Measurements from ENCODE around the gene LIPC. TPM values are rescaled to one million over a fixed set of nuclear protein-coding genes. Genes with fewer than 3 reads are reported as not detected.

Gene LIPC
- total RNA-seq, 1 donor from 2014 or later, result 0.13 TPM

DNA sequence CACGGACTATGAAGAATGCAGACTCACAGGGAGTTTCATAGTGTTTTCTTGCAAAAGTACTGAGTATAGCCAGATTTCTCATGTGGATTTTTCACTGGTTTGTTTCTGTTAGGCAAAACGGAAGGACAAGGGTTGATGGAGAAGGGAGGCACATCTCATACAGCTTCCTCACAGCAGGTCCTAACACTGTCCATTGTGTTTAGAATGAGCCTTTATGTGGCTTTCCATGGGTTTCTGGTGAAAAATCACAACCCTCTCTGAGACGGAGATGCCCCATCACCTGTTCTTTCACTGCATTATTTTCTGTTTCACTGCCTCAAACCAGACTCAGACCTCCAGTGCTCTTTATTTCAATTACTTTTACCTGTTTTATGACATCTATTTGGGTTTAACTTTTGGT, 25.0 kb upstream of the LIPC start:
- DNase-seq (ENCODE audit: low read depth, low spot score), result no peak

DNA sequence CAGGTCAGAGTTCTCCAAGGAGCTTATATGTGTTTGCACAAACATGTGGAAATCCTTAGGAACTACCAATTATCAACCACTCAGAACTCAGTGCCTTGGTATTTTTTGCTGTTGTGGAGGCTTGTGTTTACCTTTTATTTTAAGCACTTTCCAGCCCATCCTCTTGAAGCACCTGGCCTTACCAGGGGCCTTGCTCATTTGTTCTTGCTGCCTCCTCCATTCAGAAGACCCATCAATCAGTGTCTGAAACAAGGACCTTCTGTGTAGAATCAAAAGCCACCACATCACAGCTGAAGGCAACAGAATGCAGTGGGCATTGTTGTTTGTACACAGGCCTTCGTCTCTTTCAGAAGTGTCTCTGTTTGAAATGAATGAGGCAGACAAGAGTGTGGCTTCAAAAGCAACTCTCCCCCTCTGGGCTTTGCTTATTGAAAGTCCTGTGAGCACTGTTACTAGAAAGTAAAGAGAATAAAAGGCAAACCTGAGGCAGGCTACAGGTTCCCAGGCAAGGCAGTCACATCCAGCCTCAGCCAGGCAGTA, 24.5 kb upstream of the LIPC start:
- no peak for DNase-seq (ENCODE audit: low read depth, low spot score)

DNA sequence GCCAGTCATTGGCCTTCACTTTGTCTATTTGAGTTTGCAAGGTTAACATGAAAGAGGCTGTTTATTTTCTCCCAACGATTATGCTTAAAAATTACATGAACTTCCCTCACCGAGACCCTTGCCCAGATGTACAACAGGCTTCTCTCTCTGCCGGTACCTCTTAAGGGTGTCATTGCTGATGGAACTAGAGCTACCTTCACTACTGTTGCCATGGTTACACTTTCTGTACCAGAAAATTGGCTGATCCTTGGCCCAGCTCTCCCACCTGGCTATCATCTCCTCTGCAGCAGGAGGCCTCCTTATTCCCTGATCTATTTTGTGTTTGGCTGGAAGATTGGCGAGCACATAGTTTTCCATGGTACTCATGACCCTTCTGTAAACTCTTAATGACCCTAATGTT, 24.0 kb upstream of the LIPC start:
- DNase-seq (ENCODE audit: low read depth, low spot score), result no peak

DNA sequence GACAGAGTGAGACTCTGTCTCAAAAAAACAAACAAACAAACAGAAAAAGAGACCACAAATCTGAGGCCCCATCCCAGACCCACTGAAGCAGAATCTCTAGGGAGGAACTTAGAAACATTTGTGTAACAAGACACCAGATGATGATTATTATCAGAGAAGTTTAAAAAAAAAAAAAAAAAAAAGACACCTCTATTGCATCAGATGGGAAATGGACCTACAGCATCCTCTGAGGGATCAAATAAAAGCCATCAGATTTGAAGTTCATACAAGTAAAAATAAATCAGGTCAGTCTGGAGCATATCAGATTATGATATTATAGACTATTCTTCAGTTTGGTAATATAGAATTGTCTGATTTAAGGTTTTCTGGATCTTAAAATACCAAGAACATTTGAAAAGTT, 21.9 kb upstream of the LIPC start:
- no peak for DNase-seq (ENCODE audit: low read depth, low spot score)

DNA sequence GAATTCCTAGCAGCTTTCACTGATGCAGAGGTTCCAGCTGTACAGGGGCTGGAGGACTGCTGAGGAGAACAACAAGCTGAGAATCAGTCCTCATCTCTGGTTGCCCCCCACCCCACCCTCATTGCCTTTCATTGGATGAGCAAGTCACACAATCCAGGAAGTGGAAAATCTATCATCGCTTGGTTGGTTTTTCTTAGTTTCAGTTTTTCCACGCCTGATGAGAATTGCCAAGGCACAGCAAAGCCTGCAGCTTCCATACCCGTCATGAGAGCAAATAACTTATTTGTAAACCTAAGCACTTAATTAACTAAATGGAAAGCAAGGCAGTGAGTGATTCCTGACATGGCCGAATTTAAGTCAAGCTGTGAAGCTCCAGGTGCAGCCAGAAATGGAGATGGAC, 21.4 kb upstream of the LIPC start:
- DNase-seq (ENCODE audit: low read depth, low spot score), result no peak

DNA sequence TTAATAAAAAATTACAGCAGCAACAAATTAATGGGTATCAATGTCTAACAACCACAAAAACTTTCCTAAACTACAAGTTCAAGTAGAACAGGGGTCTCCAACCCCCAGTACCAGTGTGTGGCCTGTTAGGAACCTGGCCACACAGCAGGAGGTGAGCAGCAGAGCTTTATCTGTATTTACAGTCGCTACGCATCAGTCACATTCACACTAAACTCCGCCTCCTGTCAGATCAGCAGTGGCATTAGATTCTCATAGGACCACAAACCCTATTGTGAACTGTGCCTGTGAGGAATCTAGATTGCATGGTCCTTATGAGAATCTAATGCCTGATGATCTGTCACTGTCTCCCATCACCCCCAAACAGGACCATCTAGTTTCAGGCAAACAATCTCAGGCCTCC, 18.5 kb upstream of the LIPC start:
- no peak for DNase-seq (ENCODE audit: low read depth, low spot score)

DNA sequence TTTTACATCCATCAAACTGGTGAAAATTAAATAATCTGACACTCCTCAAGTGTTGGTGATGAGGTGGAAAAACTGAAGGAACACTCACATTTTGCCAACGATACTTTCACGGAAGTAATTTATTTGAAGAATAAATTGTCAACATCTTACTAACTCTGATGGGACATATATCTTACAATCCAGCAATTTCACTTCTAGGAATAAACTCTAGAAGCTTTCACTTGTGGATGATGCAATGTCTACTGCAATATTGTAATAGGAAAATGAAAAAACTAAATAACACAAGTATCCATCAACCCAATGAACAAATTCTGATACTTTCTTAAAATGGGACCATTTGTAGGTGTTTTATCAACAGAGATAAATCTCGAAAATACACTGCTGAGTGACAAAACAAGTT, 16.2 kb upstream of the LIPC start:
- no peak for DNase-seq (ENCODE audit: low read depth, low spot score)

DNA sequence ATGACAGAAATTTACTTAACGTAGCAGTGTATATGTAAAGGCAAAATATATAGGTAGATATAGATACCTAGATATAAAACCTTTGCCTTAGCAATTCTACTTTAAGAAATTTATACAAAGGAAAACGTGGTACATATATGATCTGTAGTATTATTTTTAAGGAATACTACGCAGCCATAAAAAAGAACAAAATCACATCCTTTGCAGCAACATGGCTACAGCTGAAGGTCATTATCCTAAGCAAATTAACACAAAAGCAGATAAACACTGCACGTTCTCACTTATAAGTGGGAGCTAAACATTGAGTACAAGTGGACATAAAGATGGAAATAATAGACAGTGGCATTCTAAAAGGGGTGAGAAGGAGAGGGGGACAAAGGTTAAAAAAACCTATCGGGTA, 14.8 kb upstream of the LIPC start:
- DNase-seq (ENCODE audit: low read depth, low spot score), result no peak

DNA sequence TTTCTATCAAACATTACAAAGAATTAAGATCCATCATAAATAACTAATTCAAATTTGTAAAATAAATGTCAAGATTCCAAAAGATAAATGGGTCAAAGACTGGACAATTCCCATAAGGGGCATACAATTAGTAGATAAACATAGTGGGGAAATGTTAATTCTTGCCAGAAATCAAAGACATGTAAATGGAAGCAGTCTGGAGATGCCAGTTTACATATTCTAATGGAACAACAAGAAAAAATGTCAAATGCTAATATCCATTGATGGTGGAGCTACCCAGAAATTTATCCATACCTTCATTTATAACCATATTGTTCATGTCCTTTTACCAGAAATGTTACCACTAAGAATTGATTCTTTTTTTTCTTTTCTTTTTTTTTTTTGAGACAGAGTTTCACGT, 13.7 kb upstream of the LIPC start:
- no peak for DNase-seq (ENCODE audit: low read depth, low spot score)

DNA sequence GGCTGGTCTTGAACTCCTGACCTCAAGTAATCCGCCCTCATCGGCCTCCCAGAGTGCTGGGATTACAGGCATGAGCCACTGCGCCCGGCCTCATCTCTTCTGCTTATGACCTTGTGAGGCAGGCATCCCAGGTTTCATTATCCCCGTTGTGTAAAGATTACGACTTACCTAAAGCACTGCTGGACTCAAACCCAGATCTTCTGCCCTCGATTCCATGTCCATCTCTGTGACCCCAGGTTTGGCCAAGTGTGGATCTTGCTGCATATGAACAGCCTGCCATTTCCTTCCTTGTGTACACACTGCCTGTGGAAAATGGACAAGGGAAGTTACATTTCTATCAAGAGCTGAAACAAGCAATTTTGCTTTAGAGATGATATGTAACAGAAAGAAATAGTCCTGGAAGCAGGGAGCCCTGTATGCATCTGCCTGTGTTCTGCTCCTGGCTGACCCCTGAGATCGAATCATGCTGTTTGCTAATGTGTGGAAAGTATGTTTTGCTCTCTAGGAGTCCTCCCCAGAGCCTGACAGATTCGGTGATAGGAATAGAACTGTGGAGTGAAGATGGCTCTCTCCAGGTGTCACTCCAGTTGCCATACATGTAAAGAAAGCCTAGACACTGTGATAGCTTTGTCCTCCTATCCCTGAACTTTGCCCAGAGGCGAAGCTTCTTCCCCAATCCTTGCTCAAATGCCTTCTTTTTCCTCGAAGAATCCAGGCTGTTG, 11.8 kb upstream of the LIPC start:
- no peak for DNase-seq (ENCODE audit: low read depth, low spot score)

DNA sequence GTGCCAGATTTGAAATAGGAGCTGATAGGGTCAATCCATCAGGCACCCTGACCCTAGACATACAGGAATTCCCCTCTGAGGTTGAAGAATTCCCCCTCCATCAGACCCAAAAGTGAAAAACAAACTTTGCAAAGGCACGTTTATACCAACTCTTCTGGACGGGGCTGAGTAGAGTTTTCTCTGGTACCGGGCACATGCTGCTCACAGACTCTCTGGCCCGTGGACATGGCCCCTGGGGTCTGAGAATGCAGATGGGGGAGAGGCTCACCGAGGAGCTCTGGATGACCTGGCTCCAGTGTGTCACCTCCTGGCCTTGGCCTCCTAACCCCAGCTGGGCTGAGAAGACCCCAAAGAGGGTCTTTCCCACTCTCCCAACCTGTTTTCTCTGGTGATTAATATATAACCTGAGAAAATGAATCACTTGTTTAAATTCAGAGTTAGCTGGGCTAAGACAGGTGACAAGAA, 11.2 kb upstream of the LIPC start:
- DNase-seq (ENCODE audit: low read depth, low spot score), result no peak

DNA sequence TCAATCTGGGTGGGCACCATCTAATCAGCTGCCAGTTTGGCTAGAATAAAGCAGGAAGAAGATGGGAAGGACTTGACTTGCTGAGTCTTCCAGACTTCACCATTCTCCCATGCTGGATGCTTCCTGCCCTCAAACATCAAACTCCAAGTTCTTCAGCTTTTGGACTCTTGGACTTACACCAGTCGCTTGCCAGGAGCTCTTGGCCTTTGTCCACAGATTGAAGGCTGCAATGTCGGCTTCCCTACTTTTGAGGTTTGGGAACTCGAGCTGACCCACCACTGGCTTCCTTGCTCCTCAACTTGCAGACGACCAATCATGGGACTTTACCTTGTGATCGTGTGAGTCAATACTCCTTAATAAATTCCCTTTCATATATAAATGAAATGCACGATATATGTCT, 8.6 kb upstream of the LIPC start:
- DNase-seq (ENCODE audit: low read depth, low spot score), result no peak

DNA sequence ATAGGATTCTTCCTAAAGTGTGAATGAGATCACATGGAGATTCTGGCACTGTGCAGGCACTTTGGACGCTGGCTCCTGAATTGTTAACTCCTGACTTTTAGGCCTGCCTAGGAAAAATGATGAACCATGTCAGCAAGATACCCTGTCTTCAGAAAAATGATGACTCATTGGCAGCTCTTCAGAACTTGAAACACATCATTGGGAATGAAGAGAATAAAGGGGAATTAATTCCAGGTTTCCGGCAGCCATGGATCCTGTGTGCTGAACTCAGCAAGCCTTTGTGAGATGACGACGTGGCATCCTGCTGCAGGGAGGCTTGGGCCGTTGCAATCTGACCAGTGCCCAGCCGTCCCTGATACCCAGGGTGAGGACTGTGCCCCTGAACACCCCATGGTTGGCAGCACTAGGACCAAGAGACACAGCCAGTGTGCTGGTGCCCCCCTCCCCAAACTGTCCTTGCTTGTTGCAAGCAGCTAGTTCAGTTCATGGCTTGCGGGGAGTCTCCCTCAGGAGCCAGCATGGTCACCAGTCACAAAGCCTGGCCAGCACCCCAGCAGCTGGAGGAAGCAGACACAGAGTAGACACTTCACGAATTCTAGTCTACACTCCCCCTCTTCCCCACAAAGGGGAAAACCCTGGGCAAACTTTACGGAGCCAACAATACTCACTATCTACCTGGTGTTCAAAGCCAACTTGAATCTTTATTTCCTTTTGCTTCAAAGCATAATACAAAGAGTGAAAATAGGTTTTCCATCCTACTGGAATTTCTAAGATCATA, 7.8 kb upstream of the LIPC start:
- DNase-seq (ENCODE audit: low read depth, low spot score), result no peak

DNA sequence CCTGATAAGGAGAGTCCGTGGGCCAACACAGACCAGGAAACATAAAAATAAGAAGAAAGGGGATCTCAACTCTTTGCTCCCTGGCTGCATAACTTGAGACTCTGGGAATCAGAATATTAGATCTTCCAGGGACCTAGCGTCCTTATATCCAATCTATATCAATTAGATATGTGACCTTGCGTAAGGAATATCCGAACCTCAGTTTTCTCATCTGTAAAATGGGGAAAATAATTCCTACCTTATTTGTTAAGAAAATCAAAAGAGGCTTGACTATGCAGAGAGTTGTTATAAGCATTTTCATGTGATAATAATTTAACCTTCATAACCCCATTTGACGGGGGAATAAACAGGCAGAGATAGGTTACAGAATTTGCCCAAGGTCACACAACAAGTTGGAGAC, 7.1 kb upstream of the LIPC start:
- DNase-seq (ENCODE audit: low read depth, low spot score), result no peak

DNA sequence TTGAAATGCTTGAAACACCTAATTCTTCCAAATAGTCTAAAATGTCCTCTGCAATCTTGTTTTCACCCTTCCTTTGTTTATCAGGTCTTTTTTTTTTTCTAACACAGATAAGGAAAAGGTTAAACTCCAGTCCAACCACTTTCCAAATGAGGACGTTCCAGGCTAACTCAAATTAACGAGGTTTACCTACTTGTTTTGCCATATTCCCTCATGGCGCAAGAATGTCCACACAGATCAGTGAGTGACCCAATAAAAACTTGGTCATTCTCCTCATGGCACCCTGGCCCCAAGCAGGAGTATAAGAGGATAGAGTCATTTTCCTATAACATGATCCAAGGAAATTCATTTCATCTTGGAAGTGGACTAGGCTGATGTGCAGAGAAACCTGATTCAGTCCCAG, 6.6 kb upstream of the LIPC start:
- DNase-seq (ENCODE audit: low read depth, low spot score), result no peak

DNA sequence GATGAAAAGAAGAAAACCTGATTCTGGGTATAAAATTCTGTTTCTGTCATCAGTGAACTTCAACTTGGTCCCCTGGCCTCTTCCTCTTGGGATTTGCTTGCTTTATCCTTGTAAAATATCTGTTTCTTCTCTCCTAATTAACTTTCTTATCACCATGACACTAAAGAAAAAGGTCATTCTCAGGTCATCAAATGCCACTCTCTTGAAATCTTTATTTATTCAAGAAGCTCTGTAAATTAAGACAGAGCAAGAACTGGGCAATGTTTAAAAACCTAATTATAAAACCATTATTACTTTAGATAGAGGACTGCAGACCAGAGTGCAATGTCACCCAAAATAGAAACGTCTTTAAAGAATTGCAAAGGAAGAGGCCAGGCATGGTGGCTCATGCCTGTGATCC, 6.0 kb upstream of the LIPC start:
- DNase-seq (ENCODE audit: low read depth, low spot score), result no peak

DNA sequence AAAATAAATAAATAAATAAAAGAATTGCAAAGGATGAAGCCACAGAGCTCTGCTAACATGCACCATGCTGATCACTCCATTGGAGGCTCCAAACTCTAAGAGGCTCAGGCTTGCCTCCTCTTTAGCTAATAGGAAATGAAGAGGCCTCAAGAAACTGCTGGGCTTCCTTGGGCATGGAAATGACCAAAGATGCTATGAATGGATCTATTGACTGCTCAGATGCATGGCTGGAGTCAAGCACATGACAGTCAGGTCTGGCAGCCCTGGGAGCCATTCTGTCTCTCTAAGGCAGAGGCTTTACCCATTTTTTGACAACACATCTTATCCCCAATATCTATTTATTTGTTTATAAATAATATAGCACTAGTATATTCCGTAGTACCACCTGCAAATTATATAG, 5.3 kb upstream of the LIPC start:
- DNase-seq (ENCODE audit: low read depth, low spot score), result no peak

DNA sequence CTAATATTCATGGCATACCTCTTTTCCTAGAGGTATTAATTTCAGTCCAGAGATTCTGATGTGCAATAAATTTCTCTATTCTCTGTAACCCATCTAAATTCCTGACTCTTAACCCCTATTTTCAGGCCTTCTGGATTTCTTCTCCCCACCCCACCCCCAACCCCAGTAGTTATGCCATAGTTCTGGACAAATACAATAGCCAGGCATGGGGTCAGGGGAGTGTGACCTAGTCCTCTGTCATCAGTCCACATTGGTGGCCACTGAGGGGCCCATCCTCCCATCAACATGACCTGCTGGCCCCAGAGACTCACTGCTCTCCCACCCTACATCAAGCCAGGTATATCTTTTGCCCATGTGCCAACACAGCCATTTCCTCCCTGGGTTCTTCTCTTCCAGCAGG, 3.8 kb upstream of the LIPC start:
- DNase-seq (ENCODE audit: low read depth, low spot score), result no peak

DNA sequence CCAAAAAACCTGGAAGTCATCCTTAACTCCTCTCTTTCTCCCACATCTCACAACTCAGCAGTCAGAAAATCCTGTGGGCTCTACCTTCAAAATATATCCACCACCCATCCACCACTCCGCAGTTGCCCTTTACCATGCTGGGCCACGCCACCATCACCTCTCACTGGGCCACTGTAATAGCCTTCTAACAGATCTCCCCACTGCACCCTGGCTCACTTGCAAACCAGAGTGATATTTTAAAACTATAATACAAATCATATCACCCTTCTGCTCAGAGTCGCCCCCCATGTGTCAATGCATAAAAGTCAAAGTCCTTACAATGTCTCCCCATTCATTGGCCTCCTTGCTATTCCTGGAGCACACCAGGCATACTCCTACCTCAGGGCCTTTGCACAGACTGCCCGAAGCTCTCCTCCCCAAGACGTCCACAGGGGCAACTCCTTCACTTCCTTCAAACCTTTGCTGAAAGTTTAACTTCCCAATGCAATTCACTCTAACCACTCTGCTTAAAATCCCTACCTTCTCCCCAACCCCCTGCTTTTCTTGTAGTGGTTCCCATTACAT, 1.5 kb upstream of the LIPC start:
- no peak for DNase-seq (ENCODE audit: low read depth, low spot score)

DNA sequence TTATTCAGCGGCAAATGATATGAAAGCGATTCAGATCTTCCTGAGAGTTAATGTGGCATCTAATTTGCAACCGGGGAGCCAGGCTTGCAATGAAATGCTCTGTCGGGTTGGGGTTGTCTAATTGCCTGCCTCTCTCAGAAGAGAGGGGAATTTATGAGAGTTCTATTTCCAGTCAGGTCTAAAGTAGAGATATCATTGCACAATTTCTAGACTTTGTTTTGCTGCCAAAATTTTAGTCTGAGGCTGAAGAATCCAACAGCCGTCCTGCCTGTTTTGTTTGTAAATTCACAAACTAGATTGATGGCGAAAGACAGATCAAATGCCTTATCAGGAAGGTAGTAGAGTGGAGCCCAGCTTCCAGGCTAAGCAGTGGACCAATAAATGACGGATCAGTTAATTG, 610 bp downstream of the LIPC start:
- no peak for DNase-seq (ENCODE audit: low read depth, low spot score)

DNA sequence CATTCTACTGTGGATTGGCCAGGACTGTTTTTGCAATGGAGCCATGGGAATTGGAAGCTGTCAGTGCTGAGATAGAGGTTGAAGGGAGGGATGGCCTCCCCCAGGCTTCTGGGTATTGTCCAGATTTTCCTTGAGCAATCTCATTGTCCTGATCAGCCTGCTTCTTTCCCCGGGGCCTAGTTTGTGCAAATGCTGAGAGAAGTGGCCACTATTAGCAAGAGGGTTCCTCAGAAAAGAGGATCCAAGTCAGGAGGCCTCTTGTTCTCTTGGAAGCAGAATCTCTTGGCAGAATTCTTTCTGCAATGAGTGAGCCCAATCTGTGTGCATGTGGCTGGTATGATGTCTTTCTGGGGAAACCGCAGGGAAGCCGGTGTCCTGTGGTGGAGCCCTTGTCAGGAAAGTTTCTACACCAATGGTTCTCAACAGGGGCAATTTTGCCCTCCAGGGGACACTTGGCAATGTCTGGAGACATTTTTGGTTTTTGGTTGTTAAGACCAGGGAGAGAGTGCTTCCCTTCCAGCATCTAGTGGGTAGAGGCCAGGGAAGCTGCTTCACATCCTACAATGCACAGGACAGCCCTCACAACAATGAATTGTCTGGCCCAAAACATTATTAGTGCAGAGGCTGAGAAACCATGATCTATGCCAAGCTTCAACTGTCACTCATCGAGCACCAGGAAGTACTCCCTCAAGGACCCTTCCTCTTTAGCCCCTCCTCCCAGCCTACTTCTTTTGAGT, 2.0 kb downstream of the LIPC start:
- no peak for DNase-seq (ENCODE audit: low read depth, low spot score)

DNA sequence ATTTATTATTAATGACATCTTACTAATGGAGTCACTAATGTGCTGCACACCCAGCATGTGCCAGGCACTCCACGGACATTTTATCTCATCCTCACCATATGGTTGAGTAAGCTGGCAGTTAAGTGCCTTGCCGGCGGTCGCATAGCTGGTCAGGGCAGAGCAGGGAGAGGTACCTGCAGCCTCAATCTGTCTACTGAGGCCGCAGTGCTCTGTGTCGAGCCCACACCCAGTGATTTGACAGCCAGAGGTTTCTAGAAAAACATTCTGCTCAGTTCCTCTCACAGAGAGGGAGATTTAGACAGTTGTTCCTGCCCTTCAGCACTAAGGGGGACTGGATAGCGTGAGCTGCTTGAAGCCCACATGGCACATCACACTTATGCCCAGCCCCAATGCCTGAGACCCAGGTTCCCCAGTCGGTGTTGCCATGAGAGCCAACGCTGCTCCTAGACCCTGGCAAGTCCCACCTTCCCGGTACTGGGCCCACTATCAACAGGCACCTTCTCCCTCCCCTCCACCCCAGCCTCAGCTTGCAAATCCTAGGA, 2.6 kb downstream of the LIPC start:
- DNase-seq (ENCODE audit: low read depth, low spot score), result no peak
